BE2C (cell line): ENCODE measurements around the gene ATAD1.
"Not testable (repeated sequence)": the region's sequence is repeated elsewhere in the genome, so short reads cannot be mapped to it uniquely, and the experiment has no call there.

Source experiments
- DNase-seq: peaks from one replicate; pipeline ENCODE4 v3.0.0-alpha.2; 2020
- H3K27me3 ChIP-seq: fragments of 250-450 bp; sonication (Bioruptor Pico); 2 replicates; pipeline ENCODE4 v1.5.1; 2020; ENCODE audit warnings: mild to moderate bottlenecking
- H3K36me3 ChIP-seq: fragments of 250-450 bp; sonication (Bioruptor Pico); 2 replicates; pipeline ENCODE4 v1.5.1; 2020; ENCODE audit warnings: mild to moderate bottlenecking
- H3K4me1 ChIP-seq: fragments of 250-450 bp; sonication (Bioruptor Pico); 2 replicates; pipeline ENCODE4 v1.5.1; 2020
- H3K4me3 ChIP-seq: 2 replicates; pipeline ENCODE4 v1.5.1; 2011; ENCODE audit warnings: low read depth, low read length
- H3K9me3 ChIP-seq: fragments of 250-450 bp; sonication (Bioruptor Pico); 2 replicates; pipeline ENCODE4 v1.5.1; 2020
- TF ChIP-seq, protein P1 (sequence below): IDR thresholded peaks from 2 replicates; pipeline ENCODE4 v1.5.1; 2012; ENCODE audit warnings: mild to moderate bottlenecking, low read depth, low read length

Gene ATAD1

DNA sequence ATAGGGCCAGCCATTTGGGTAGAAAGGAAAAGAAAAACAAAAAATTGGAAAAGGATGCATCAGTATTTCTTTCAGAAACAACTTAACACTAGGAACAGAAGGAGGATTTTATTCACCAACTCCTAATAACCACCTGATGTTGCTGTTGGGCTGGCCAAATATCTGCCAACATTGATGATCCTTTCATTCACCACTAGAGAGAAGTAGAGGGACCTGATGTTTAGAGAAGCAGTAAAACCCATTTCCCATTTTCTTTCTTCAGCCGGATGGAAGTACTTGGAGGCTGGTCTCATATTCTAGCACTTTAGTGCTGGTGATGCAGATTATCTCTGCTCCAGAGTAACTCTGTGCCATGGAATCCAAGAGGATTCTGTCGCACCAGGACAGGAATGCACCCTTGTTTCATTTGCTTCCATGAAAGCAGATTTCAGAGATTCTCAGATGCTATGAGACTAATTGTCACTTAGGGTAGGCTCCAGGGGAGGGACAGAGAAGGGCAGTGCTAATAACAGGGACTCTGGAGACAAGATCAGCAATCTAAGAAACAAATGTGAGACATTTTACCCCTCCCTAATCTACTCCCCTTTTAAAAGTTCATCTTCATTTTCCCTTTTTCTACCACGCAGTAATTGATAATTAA is 42.2 kb upstream of the ATAD1 start:
- H3K4me1 ChIP-seq, result peaks cover 6% of the 10 kb centered on the region; the same call in 1 of the 2 replicates
- DNase-seq, result peak; percentile 20
- no peak overlapping the region for H3K4me3 ChIP-seq
- TF ChIP-seq, protein P1, sequence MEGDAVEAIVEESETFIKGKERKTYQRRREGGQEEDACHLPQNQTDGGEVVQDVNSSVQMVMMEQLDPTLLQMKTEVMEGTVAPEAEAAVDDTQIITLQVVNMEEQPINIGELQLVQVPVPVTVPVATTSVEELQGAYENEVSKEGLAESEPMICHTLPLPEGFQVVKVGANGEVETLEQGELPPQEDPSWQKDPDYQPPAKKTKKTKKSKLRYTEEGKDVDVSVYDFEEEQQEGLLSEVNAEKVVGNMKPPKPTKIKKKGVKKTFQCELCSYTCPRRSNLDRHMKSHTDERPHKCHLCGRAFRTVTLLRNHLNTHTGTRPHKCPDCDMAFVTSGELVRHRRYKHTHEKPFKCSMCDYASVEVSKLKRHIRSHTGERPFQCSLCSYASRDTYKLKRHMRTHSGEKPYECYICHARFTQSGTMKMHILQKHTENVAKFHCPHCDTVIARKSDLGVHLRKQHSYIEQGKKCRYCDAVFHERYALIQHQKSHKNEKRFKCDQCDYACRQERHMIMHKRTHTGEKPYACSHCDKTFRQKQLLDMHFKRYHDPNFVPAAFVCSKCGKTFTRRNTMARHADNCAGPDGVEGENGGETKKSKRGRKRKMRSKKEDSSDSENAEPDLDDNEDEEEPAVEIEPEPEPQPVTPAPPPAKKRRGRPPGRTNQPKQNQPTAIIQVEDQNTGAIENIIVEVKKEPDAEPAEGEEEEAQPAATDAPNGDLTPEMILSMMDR, result peak; percentile 80
- H3K27me3 ChIP-seq, result no peaks in the 10 kb centered on the region
- peaks cover 3% of the 10 kb centered on the region; the same call in 1 of the 2 replicates for H3K36me3 ChIP-seq
- no peaks in the 10 kb centered on the region for H3K9me3 ChIP-seq

- H3K9me3 ChIP-seq, H3K4me1 ChIP-seq, H3K4me3 ChIP-seq, H3K36me3 ChIP-seq, DNase-seq, H3K27me3 ChIP-seq: not testable (repeated sequence)
Observed at GRCh38 chr10:87855665-87856064, 37.6 kb upstream of the ATAD1 start.

- not testable (repeated sequence) for H3K9me3 ChIP-seq, H3K36me3 ChIP-seq, DNase-seq, H3K4me1 ChIP-seq, H3K27me3 ChIP-seq, H3K4me3 ChIP-seq
Observed at GRCh38 chr10:87855247-87855646, 37.2 kb upstream of the ATAD1 start.

- TF ChIP-seq, protein P1, result no peak
- DNase-seq, result no peak
- peaks cover 5% of the 10 kb centered on the region; the same call in 1 of the 2 replicates for H3K4me1 ChIP-seq
Observed at GRCh38 chr10:87852089-87852488, 34.1 kb upstream of the ATAD1 start.

GRCh38 chr10:87850742-87851205 is 32.7 kb upstream of the ATAD1 start:
- H3K27me3 ChIP-seq, result no peaks in the 10 kb centered on the region
- TF ChIP-seq, protein P1, result peak; percentile 84

More at GRCh38 chr10:87852089-87852488, 34.1 kb upstream of the ATAD1 start:
- no peaks in the 10 kb centered on the region for H3K36me3 ChIP-seq
- H3K27me3 ChIP-seq, result no peaks in the 10 kb centered on the region
- H3K9me3 ChIP-seq, result no peaks in the 10 kb centered on the region
- no peak overlapping the region for H3K4me3 ChIP-seq

DNA sequence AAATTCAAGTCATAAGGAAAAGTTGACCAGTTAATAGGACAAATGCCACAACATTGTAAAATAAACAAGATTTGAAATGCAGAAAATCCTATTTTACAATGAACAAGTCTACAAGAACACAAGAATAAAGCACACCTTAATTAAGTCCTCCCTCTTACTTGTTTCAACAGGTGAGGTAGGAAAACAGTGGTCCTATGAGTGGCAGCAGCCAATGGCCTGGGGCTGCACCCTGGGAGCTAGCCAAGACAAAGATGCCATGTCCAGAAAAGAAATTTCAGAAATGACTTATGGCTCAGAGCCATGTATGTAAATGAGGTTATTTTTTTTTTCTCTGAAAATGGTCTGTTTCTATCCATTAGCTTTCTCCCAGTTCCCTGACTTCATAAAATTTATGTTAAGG is 31.0 kb upstream of the ATAD1 start:
- H3K27me3 ChIP-seq, result no peaks in the 10 kb centered on the region
- peaks cover 5% of the 10 kb centered on the region; the same call in 1 of the 2 replicates for H3K4me1 ChIP-seq
- no peak overlapping the region for H3K4me3 ChIP-seq
- H3K36me3 ChIP-seq, result no peaks in the 10 kb centered on the region
- TF ChIP-seq, protein P1, result no peak
- DNase-seq, result no peak
- no peaks in the 10 kb centered on the region for H3K9me3 ChIP-seq

More at GRCh38 chr10:87850742-87851205, 32.7 kb upstream of the ATAD1 start:
- DNase-seq, result peak; percentile 60
- Histone ChIP-seq H3K4me1 (peaks cover 5% of the 10 kb centered on the region; the same call in 1 of the 2 replicates), H3K4me3 (no peak overlapping the region), H3K9me3 (no peaks in the 10 kb centered on the region), H3K36me3 (no peaks in the 10 kb centered on the region)

DNA sequence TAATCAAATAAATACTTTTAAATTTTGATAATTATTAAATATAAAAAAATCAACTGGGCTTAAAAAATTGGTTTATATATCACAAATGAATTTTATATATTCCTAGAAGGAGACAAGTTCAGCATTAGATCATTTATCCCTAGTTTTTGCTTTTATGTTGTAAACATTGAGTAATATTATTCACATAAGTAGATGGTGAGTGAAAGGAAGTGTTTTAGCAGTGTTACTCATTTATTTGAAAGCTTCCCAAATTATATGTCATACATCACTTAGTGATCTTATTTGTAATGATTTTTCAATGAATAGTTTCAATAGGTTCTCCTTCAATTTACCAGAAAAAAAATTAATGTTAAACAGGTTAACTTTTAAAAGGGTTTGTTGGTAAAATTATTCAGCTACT is 29.5 kb upstream of the ATAD1 start:
- H3K4me1 ChIP-seq, result peaks cover 5% of the 10 kb centered on the region; the same call in 1 of the 2 replicates
- no peaks in the 10 kb centered on the region for H3K36me3 ChIP-seq
- no peaks in the 10 kb centered on the region for H3K27me3 ChIP-seq
- TF ChIP-seq, protein P1, result no peak
- H3K9me3 ChIP-seq, result no peaks in the 10 kb centered on the region
- no peak overlapping the region for H3K4me3 ChIP-seq
- no peak for DNase-seq

- not testable (repeated sequence) for DNase-seq, H3K36me3 ChIP-seq, H3K4me1 ChIP-seq, H3K4me3 ChIP-seq, H3K27me3 ChIP-seq, H3K9me3 ChIP-seq
Observed at GRCh38 chr10:87846711-87847110, 28.7 kb upstream of the ATAD1 start.
